WTC11 (cell line): ENCODE results near the gene SLC25A31. TPM values are rescaled to one million over a fixed set of nuclear protein-coding genes. Genes with fewer than 3 reads are reported as not detected.

Experiments used
- ATAC-seq: fragments of 200-7000 bp; cut with Tn5 transposase; 2 replicates; pipeline ENCODE4 v1.10.0; 2021; ENCODE audit warnings: mild to moderate bottlenecking, moderate library complexity
- CTCF ChIA-PET: fragments of 300-600 bp; sonication (Branson Sonifier 250); formaldehyde crosslinking; loops from one replicate; lab custom pipeline; 2021; ENCODE audit warnings: antibody characterized with exemption; lab: Charles Lee
- POLR2A ChIA-PET: fragments of 350-600 bp; sonication (Branson Sonifier 250); formaldehyde crosslinking; loops from one replicate; lab custom pipeline; 2021; ENCODE audit warnings: antibody characterized with exemption; lab: Charles Lee
- DNase-seq: peaks from one replicate; pipeline ENCODE4 v3.0.0; 2021; ENCODE audit warnings: low spot score
- H3K27ac Mint-ChIP-seq: 2 replicates; pipeline ENCODE4 v1.8.0; 2021; ENCODE audit warnings: mixed read lengths
- H3K27me3 Mint-ChIP-seq: 2 replicates; pipeline ENCODE4 v1.8.0; 2021; ENCODE audit warnings: low read depth, mild to moderate bottlenecking, moderate library complexity, mixed read lengths
- H3K36me3 Mint-ChIP-seq: 2 replicates; pipeline ENCODE4 v1.8.0; 2021; ENCODE audit warnings: mixed read lengths
- H3K4me1 Mint-ChIP-seq: 2 replicates; pipeline ENCODE4 v1.8.0; 2022; ENCODE audit warnings: mixed read lengths
- H3K4me3 Mint-ChIP-seq: 2 replicates; pipeline ENCODE4 v1.8.0; 2021; ENCODE audit warnings: mild to moderate bottlenecking, moderate library complexity, mixed read lengths
- H3K9me3 Mint-ChIP-seq: 2 replicates; pipeline ENCODE4 v1.8.0; 2021; ENCODE audit warnings: mixed read lengths
- AFF4 ChIP-seq: sonication (generic); formaldehyde crosslinking; IDR thresholded peaks from 2 replicates; pipeline ENCODE4 v1.8.1; 2023; ENCODE audit warnings: mild to moderate bottlenecking, missing genetic modification reagents, borderline replicate concordance
- ATF1 ChIP-seq: sonication (generic); formaldehyde crosslinking; IDR thresholded peaks from 2 replicates; pipeline ENCODE4 v1.8.1; 2023; ENCODE audit warnings: mild to moderate bottlenecking, moderate library complexity, missing genetic modification reagents
- CBFB ChIP-seq: sonication (generic); formaldehyde crosslinking; IDR thresholded peaks from 2 replicates; pipeline ENCODE4 v1.8.1; 2022; ENCODE audit warnings: mild to moderate bottlenecking, low read depth, missing genetic modification reagents
- E2F4 ChIP-seq: sonication (generic); formaldehyde crosslinking; IDR thresholded peaks from 2 replicates; pipeline ENCODE4 v1.8.1; 2022; ENCODE audit warnings: low read depth, mild to moderate bottlenecking, moderate library complexity, missing genetic modification reagents, borderline replicate concordance
- ERG ChIP-seq: fragments of 250-450 bp; sonication (Bioruptor Pico); IDR thresholded peaks from 2 replicates; pipeline ENCODE4 v1.8.0; 2021; ENCODE audit warnings: mild to moderate bottlenecking
- ETV6 ChIP-seq: sonication (generic); formaldehyde crosslinking; IDR thresholded peaks from 2 replicates; pipeline ENCODE4 v1.8.1; 2022; ENCODE audit warnings: mild to moderate bottlenecking, missing genetic modification reagents
- FOXK1 ChIP-seq: sonication (generic); formaldehyde crosslinking; IDR thresholded peaks from 2 replicates; pipeline ENCODE4 v1.8.0; 2022; ENCODE audit warnings: mild to moderate bottlenecking, moderate library complexity, missing genetic modification reagents
- HMGXB4 ChIP-seq: sonication (generic); formaldehyde crosslinking; IDR thresholded peaks from 2 replicates; pipeline ENCODE4 v1.8.1; 2023; ENCODE audit warnings: mild to moderate bottlenecking, moderate library complexity, missing genetic modification reagents
- IRF2 ChIP-seq: sonication (generic); formaldehyde crosslinking; IDR thresholded peaks from 2 replicates; pipeline ENCODE4 v1.8.0; 2022; ENCODE audit warnings: low read depth, missing genetic modification reagents, borderline replicate concordance
- NR1H2 ChIP-seq: sonication (generic); formaldehyde crosslinking; IDR thresholded peaks from 2 replicates; pipeline ENCODE4 v1.9.0; 2021; ENCODE audit warnings: mild to moderate bottlenecking, moderate library complexity, missing genetic modification reagents
- SMAD3 ChIP-seq: sonication (generic); formaldehyde crosslinking; IDR thresholded peaks from 2 replicates; pipeline ENCODE4 v1.8.0; 2022; ENCODE audit warnings: missing genetic modification reagents, mild to moderate bottlenecking, borderline replicate concordance
- SMAD4 ChIP-seq: sonication (generic); formaldehyde crosslinking; IDR thresholded peaks from 2 replicates; pipeline ENCODE4 v1.8.0; 2022; ENCODE audit warnings: mild to moderate bottlenecking, missing genetic modification reagents
- TP53 ChIP-seq: sonication (generic); formaldehyde crosslinking; IDR thresholded peaks from 2 replicates; pipeline ENCODE4 v1.8.1; 2023; ENCODE audit warnings: mild to moderate bottlenecking, missing genetic modification reagents
- ZBTB21 ChIP-seq: sonication (generic); formaldehyde crosslinking; IDR thresholded peaks from 2 replicates; pipeline ENCODE4 v1.8.1; 2023; ENCODE audit warnings: mild to moderate bottlenecking, missing genetic modification reagents, borderline replicate concordance
- ZNF121 ChIP-seq: sonication (generic); formaldehyde crosslinking; IDR thresholded peaks from 2 replicates; pipeline ENCODE4 v1.8.0; 2023; ENCODE audit warnings: missing genetic modification reagents
- ZNF232 ChIP-seq: sonication (generic); formaldehyde crosslinking; IDR thresholded peaks from 2 replicates; pipeline ENCODE4 v1.8.0; 2022; ENCODE audit warnings: mild to moderate bottlenecking, missing genetic modification reagents
- ZNF263 ChIP-seq: sonication (generic); formaldehyde crosslinking; IDR thresholded peaks from 2 replicates; pipeline ENCODE4 v1.8.1; 2022; ENCODE audit warnings: low read depth, mild to moderate bottlenecking, moderate library complexity, missing genetic modification reagents
- ZNF281 ChIP-seq: sonication (generic); formaldehyde crosslinking; IDR thresholded peaks from 2 replicates; pipeline ENCODE4 v1.8.0; 2023; ENCODE audit warnings: mild to moderate bottlenecking, missing genetic modification reagents
- ZNF396 ChIP-seq: fragments of 250-450 bp; sonication (Bioruptor Pico); IDR thresholded peaks from 2 replicates; pipeline ENCODE4 v1.8.0; 2021; ENCODE audit warnings: mild to moderate bottlenecking, moderate library complexity, borderline replicate concordance
- ZSCAN18 ChIP-seq: fragments of 250-450 bp; sonication (Bioruptor Pico); IDR thresholded peaks from 2 replicates; pipeline ENCODE4 v2.1.2; 2022; ENCODE audit warnings: mild to moderate bottlenecking, moderate library complexity
- total RNA-seq: library from RNA; stranded (reverse); gene quantifications from 3 replicates; pipeline ENCODE4 v1.2.3, GENCODE V29; 2021

The SLC25A31 gene
- total RNA-seq, 1 experiment from 2014 or later: not detected

- no peak for ATAC-seq
- DNase-seq: no peak
- POLR2A ChIA-PET: no interaction called here
- no peaks in the 10 kb centered on the region for H3K36me3 Mint-ChIP-seq
- no peak overlapping the region for H3K4me3 Mint-ChIP-seq
- H3K27me3 Mint-ChIP-seq: peaks cover 21% of the 10 kb centered on the region
- TF ChIP-seq ZNF263 (CRISPR knock-in tag): no peak
- TF ChIP-seq ATF1 (CRISPR knock-in tag): no peak
- no peak for TF ChIP-seq TP53 (CRISPR knock-in tag)
- TF ChIP-seq ERG (CRISPR knock-in tag): no peak
- TF ChIP-seq IRF2 (CRISPR knock-in tag): no peak
- no peak for TF ChIP-seq ZNF396 (CRISPR knock-in tag)
- TF ChIP-seq ZSCAN18 (CRISPR knock-in tag): no peak
- no peak for TF ChIP-seq ZNF121 (CRISPR knock-in tag)
- TF ChIP-seq AFF4 (CRISPR knock-in tag): no peak
- TF ChIP-seq HMGXB4 (CRISPR knock-in tag): no peak
- TF ChIP-seq E2F4: no peak
- TF ChIP-seq SMAD4 (CRISPR knock-in tag): no peak
- no peak for TF ChIP-seq ZNF232 (CRISPR knock-in tag)
- no peak for TF ChIP-seq ZBTB21
- TF ChIP-seq CBFB (CRISPR knock-in tag): no peak
- TF ChIP-seq ETV6 (CRISPR knock-in tag): no peak
- no peak for TF ChIP-seq NR1H2 (CRISPR knock-in tag)
- TF ChIP-seq SMAD3 (CRISPR knock-in tag): no peak
- no peak for TF ChIP-seq ZNF281 (CRISPR knock-in tag)
- TF ChIP-seq FOXK1: no peak
- CTCF ChIA-PET: interaction anchor here (1.2 kb wide), 1 partner anchor 153 kb away, joined by 3 read pairs; no protein-coding TSS in a partner anchor
- no peaks in the 10 kb centered on the region for H3K9me3 Mint-ChIP-seq
- H3K4me1 Mint-ChIP-seq: peaks cover 10% of the 10 kb centered on the region
- no peak overlapping the region for H3K27ac Mint-ChIP-seq
Measured at GRCh38 chr4:127775843-127776242, 45.6 kb downstream of the SLC25A31 start.
